HS-27A (cell line): ENCODE results near the gene KLHDC7A.

ENCODE experiments used
- DNase-seq: peaks from one replicate; pipeline ENCODE4 v3.0.0-alpha.2; 2012; ENCODE audit warnings: low read depth, missing footprints

Gene KLHDC7A

DNA sequence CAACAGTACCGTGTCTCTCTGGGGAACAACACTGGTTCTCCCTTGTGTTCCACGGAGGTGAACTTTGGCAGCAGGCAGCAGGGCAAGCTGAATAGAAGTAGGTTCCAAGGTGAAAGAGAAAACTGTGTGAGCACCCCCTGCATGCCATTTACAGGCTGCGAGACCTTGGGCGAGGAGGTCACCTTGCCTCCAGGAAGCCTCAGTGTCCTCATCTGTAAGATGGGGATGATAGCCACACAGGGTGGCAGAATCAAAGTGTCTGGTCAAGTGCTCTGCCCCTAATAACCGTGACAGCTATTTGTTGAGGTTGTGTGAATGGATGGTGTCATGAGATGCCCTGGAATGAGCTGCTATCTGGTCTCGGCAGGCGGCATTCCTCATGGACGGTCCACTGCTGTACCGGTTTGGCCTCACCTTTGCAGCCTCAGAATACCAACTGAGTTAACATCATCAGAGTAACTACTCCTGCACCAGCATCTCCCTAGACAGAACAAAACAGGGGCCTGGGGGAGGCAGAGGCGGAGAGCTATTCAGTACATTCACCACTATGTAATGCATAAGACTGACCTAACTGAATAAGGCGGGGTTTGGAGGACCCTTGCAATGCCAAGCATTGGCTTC lies 7.4 kb upstream of the KLHDC7A start:
- DNase-seq: no peak

DNA sequence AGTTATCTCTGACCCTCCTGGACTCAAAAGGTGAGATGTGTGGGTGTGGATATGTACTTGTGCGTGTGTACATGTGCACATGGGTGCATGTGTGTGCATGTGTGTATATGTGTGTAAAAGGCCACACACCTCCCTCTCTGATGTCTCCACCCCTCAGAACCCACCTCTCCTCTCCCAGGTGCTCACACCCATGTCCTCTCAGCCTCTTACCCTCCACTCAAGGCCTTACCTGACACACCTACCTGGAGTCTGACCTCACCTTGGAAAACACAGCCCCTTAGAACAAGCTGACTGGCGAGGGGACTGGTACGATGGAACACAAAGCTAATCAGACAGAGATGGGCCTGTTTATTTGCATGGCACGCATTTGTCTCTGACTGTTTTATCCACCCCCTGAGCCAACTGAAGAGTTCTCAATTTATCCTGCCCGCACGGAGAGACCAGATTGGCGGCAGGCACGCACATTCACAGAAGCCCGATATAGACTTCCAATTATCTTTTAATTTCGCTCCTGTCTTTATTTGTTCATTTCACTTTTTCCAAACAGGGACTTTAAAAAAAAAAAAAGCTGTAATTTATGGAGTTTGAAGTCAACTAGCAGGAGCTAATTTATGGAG lies 6.1 kb upstream of the KLHDC7A start:
- DNase-seq: no peak

DNA sequence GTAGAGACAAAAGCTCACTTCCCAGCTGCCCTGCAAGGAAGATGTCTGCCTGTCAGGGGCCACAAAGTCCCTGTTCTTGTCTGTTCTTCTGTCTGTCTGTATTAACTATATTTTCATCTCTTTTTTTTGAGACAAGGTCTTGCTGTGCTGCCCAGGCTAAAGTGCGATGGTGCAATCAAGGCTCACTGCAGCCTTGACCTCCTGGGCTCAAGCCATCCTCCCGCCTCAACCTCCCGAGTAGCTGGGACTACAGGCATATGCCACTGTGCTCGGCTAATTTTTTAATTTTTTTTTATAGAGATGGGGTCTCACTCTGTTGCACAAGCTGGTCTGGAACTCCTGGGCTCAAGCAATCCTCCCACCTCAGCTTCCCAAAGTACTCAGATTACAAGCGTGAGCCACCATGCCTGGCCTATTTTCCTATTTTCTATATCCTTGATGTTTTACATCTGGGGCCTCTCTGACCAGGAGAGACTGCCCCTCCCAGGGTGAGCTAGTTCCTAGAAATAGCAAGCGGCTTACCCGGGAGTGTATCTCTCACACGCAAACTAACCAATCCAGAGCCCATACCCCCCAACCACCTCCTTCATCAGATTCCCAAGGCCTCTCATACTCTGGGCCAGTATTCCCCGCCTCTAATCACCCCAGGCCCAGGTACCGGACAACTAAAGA lies 5.4 kb upstream of the KLHDC7A start:
- DNase-seq: no peak

DNA sequence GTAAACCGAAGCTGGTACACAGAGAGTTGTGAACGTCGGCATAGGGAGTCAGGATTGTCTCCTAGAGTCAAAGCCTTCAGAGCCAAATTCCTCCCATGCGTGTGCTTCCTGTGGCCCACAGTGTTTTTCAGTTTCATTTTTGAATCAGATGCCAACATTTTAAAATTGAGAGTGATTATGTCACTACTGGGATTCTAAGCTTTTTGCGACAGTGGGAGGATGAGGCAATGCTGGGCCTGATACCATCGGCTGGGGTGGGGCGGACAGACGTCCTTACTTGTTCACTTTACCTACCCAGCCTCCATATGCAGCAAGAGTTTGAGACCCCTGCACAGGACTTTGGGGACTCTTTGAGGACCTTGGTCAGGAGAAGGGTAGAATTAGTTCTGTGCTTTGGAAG lies 1.3 kb upstream of the KLHDC7A start:
- DNase-seq: no peak

DNA sequence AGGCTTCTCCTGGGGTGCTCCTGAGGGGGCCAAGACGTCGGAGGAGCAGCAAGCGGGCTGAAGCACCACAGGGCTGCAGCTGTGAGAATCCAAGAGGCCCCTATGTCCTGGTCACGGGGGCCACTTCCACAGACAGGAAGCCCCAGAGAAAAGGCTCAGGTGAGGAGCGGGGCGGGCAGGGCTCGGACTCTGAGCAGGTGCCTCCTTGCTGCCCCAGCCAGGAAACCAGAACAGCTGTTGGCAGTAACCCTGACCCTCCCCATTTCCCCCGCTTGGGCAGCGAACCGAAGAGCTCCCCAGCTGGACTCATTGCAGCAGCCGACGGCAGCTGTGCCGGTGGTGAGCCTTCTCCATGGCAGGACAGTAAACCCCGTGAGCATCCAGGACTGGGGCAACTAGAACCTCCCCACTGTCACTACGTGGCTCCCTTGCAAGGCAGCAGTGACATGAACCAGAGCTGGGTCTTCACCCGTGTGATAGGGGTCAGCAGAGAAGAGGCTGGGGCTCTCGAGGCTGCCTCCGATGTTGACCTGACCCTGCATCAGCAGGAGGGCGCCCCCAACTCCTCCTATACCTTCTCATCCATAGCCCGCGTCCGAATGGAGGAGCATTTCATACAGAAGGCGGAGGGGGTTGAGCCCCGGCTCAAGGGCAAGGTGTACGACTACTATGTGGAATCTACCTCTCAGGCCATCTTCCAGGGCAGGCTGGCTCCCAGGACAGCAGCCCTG lies 625 bp downstream of the KLHDC7A start:
- no peak for DNase-seq

DNA sequence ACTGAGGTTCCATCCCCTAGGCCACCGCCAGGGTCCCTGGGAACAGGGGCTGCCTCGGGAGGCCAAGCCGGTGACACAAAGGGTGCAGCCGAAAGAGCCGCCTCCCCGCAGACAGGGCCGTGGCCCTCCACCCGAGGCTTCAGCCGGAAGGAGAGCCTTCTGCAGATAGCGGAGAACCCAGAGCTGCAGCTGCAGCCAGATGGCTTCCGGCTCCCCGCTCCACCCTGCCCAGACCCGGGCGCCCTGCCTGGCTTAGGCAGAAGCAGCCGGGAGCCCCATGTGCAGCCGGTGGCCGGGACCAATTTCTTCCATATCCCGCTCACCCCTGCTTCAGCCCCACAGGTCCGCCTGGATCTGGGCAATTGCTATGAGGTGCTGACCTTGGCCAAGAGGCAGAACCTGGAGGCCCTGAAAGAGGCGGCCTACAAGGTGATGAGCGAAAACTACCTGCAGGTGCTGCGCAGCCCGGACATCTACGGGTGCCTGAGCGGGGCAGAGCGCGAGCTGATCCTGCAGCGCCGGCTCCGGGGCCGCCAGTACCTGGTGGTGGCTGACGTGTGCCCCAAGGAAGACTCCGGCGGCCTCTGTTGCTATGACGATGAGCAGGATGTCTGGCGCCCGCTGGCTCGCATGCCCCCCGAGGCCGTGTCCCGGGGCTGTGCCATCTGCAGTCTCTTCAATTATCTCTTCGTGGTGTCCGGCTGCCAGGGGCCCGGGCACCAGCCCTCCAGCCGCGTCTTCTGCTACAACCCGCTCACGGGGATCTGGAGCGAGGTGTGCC lies 1.4 kb downstream of the KLHDC7A start:
- no peak for DNase-seq

DNA sequence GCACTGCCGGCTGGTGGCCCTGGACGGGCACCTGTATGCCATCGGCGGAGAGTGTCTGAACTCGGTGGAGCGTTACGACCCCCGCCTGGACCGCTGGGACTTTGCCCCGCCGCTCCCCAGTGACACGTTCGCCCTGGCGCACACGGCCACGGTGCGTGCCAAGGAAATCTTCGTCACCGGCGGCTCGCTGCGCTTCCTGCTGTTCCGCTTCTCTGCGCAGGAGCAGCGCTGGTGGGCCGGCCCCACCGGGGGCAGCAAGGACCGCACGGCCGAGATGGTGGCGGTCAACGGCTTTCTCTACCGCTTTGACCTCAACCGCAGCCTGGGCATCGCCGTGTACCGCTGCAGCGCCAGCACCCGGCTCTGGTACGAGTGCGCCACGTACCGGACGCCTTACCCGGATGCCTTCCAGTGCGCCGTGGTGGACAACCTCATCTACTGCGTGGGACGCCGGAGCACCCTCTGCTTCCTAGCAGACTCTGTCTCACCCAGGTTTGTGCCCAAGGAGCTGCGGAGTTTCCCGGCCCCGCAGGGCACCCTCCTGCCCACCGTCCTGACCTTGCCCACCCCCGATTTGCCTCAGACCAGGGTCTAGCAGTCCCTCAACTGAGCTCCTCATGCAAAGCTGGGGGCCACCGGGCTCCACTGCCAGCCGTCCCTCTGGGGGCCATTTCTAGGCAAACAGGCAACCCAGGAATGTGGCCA lies 2.1 kb downstream of the KLHDC7A start:
- no peak for DNase-seq

DNA sequence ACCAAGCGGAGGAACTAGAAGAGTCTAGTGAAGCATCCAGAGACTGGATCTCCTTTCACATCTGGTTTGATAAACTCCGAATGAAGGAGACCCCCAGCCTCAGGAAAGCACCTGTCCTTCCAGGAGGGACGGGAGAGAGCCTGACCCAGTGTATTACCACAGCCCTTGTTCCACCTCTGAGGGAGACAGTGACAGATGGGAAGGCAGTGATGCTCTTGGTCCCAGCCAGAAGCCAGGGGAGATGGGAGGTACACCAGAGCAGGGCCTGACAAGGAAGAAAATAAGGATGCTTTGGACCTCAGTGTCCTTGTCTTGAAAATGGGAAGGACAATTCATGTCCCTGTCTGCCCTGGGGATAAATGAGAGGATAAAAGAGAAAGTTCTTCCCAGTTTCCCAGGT lies 3.5 kb downstream of the KLHDC7A start:
- DNase-seq: no peak

DNA sequence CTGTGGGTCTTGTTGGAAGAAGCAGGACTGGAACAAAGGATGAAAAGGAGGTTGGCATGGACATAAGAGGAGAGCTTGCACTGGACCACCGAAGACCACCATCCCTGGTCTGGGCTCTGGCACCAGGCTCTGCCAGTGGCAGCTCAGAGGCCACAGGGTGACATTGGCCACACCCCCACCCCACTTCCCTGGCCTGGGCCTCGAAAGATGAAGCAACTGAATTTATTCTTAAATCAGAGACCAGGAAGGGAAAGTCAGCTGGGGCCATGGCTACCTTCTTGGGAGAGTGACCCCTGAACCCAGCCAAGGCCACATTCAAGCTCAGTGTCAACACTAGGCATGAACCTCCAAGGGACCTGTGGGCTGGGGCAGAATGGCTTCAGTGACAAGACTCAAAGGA lies 4.0 kb downstream of the KLHDC7A start:
- no peak for DNase-seq

DNA sequence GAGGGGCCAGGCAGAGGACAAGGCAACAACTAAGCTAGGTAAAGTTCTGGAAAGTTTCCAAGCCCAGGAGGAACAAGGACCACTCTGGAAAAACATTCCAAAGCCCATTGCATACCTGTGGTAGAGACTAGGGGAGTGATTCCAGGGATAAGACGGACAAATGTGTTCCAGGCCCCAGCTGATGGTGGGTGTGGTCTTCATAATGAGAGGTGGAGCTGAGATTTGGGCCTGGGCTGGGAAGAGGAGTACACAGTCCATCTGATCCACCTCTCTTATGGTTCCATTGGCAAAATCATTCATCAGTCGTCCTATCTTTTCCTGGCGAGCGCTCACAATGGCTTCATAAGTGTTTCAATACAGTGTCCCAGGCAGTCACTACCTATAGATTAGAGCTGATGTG lies 4.5 kb downstream of the KLHDC7A start:
- DNase-seq: no peak

DNA sequence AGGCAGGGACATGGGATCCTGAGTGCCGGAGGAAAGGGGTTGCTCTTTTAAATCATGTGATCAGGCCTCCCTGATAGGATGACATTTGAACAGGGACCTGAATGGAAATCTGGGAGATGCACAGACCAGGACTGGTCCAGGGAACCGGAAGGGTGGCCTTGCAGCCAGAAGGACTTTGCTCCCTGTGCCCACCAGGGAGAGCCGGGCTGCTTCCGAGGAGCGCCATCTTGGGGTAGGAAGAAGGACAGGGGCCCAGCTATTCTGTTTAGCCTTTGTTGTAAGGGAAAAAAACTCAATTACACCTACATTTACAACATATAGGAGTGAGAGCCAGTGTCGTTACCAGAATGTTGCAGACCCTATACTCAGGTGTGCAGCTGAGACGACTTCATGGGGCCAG lies 5.5 kb downstream of the KLHDC7A start:
- no peak for DNase-seq

DNA sequence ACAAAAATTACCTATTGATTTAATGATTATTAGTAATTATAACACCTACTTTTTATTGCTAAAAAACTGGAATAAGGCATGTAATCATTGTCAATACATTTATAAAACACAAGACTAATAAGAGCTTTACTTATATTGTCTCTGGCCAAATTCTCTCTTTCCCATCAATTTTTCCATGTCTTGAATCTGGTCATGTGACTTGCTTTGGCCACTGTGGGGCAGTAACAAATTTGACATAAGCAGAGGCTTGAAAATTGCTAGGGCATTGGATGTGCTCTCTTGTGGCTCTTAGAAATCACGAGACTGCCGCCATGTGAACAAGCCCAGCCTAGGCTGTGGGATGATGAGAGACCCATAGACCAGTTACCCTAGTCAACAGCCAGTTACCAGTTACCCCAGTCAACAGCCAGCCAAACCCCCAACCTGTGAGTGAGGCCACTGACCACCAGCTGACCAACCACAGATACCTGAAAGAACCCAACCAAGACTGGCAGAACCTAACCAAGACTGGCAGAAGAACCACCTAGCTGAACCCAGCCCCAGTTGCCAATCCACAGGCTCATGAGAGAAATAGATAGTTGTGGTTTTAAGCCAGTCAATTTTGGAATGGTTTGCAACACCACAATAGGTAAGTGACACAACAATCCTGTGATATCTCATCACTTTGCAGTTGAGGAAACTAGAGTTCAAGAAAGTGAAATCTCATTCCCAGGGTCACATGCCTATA lies 8.8 kb downstream of the KLHDC7A start:
- no peak for DNase-seq

DNA sequence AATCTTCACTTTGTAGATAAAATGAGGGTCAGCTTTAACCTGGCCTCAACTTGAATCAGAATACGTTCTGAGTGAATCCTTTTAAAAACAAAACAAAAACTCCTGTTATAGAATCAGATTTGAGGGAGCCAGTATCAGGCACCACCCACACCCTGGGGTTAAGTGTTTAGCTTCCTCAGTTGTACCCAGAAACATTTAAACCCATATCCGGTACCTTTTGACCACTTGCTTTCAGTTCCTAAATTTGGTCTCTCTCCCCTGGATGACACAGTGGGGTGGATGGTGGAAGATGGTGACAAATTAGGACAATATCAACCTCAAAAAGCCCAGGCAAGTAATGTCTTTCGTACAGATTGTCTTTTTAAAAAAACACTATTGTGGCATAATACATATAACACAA lies 10.4 kb downstream of the KLHDC7A start:
- no peak for DNase-seq

DNA sequence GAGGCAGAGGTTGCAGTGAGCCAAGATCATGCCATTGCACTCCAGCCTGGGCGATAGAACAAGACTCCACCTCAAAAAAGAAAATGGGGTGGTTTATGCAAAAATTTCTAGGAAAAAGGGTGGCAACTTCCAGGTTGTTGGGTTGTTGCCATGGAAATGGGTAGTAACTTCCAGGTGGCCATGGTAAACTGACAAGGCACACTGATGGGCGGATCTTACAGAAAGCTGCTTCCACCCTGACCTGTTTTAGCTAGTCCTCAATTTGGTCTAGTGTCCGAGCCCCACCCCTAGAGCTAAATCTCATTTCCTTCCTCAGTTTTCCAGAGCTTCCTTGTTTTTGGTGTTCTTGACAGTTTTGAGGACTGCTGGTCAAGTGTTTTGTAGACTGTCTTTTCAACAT lies 13.6 kb downstream of the KLHDC7A start:
- DNase-seq: no peak

DNA sequence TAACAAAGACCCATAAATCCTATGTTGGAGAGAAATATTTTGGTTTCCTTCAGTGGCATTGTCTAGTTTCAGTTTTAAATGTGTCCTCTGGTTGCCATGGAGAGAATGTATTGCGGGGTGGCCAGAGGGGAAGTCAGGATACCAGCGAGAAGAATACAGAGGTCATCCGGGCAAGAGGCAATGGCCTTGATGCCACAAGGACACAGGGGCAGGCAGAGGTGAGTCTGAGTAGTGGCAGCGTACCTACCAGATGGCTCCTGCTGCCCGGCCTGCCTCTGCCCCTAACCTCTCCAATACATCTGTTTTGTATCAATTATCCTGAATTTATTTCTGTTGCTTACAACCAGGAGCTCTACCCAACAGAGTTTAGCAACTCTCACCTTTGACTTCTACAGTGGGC lies 14.9 kb downstream of the KLHDC7A start:
- DNase-seq: no peak

DNA sequence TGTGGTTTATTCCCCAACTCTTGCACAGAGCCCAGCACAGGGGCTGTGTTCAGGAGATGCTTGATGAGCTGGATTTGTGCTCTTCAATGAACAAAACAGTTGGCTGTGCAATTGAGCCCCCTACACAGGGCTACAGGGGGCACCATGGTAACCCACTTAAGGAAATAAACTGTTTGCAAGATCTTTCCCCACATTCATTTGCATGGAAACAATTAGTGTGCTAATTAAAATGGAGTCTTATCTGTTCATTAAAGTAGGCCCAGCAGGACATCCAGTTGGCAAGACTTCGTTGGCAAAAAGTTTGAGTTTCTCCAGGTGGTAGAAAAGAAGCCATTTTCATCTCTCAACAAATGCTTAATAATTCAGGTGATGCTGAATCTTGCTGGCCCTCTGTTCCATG lies 15.3 kb downstream of the KLHDC7A start:
- DNase-seq: no peak

DNA sequence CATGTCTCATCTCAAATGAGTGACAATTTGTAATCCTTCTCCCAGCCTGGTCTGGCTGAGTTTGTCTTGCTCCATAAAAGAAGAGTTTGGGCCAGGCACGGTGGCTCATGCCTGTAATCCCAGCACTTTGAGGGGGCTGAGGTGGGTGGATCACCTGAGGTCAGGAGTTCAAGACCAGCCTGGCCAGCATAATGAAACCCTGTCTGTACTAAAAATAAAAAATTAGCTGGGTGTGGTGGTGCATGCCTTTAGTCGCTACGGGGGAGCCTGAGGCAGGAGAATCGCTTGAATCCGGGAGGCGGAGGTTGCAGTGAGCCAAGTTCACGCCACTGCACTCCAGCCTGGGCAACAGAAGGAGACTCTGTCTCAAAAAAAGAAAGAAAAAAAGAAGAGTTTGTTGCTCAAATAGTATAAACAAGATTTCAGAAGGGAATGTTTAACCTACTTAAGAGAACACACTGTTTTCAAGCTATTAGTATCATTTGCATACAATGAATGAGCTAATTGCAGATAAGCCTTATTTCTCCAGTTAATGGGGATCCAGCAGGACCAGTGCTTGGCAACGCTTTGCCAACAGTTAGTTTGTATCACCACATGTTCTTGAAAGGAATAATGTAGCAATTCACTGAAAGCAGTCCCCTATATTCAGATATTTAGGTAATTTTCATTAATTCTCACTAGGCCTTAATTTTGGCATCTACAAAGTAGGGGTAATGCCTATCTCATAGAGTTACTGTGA lies 15.9 kb downstream of the KLHDC7A start:
- DNase-seq: no peak

DNA sequence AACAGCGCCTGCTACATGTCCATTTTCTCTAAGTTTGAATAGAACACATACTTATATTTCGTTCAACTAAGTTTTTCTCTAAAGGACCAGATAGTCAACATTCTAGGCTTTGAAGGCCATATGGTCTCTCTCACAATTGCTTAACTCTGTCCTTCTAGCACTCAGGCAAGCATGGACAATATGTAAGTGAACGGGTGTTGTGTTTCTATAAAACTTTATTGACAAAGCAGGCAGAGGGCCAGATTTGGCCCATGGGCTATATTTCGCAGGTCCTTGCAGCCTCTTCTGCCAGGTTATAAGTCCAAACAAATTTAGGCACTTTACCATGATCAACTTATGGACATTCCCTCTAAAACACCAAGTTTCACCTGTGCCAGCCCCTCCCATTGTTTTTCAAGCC lies 21.1 kb downstream of the KLHDC7A start:
- DNase-seq: no peak

DNA sequence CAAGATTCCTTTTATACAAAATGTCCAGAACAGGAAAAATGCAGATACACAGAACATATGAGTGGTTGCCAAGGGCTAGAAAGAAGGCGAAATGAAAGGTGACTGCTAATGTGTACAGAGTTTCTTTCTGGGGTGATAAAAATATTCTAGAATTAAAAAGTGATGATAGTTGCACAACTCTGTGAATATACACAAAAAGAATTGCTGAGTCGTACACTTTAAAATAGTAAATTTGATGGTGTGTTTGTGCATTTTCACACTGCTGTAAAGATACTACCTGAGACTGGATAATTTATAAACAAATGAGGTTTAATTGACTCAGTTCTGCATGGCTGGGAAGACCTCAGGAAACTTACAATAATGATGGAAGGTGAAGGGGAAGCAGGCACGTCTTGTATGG lies 23.9 kb downstream of the KLHDC7A start:
- DNase-seq: no peak

DNA sequence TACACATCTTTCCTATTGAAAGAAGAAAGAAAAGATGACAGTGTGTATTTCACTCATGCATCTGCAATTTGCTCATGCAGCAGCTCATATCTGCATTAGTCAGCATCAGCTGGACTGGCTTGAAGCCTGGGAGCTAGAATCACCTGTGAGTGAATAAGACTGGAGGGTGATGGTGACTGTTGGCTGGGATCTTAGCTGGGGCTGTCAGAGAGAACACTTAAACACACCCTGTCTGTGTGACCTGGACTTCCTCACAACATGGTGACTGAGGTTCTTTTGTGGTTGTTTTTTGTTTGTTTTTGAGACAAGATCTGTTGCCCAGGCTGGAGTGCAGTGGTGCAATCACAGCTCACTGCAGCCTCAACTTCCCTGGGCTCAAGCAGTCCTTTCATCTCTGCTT lies 24.9 kb downstream of the KLHDC7A start:
- DNase-seq: no peak
